ENCODE data around the gene CHPF2.

DNA sequence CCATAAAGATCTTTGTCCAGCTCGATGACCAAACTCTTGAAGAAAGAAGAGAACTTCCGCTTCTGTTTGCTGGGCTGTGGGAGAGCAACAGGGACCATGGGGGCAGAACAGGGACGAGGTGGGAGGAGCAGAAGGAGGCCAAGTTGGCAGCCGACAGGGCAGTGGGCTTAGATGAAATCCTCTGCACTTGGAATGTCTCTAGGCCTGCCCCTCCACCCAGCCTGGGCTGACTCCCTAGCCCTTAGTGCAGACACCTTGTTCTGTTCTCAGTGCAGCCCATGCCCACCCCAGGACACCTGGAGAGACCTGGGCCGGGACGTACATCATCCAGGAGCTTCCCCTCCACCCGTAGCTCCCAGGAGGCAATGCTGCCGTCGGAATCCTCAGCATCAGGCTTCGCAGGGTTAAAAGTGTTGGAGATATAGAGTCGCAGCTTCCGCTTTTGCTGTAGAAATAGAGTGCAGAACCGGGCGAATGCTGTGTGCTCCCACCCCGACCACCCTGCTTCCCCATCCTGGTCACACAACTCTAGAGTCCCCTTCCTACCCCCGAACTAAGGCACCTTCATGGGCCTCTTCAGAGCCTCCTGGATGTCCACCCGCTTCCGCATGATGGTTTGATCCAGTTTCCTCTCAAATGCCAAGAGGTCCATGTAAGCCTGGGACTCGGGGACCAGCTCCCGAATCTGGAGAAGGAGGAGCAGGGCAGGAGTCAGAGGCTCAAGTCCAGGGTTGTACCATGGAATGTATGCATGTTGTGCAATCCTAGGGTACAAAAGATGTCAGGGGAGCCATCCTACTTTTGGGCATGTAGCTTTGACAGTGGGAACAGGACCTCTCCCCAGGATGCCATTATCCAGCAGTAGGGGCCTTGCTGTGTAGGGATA is 10.1 kb downstream of the CHPF2 start:
- TF ChIP-seq CTCF (IDR thresholded peaks at IDR 0.05; ENCODE audit: borderline replicate concordance, extremely low read depth, low read length, poor library complexity, severe bottlenecking) (no peak), EZH2 (IDR thresholded peaks at IDR 0.05; ENCODE audit: borderline replicate concordance, low read depth, low read length, severe bottlenecking) (no peak)

Measured in DND-41 (cell line).